GM23338 (cell line): ENCODE results near the gene RBM19. TPM values are rescaled to one million over a fixed set of nuclear protein-coding genes. Genes with fewer than 3 reads are reported as not detected.

Source experiments
- ATAC-seq: fragments of 200-7000 bp; cut with Tn5 transposase; 3 replicates; pipeline ENCODE4 v1.9.1; 2020
- DNase-seq: peaks from one replicate; pipeline ENCODE4 v3.0.0-alpha.2; 2015; ENCODE audit warnings: low spot score
- H2AFZ ChIP-seq: fragments of 200-600 bp; sonication (generic); 2 replicates; pipeline ENCODE4 v1.8.0; 2016; ENCODE audit warnings: antibody characterized with exemption, mild to moderate bottlenecking, moderate library complexity
- H3F3A ChIP-seq: fragments of 200-600 bp; sonication (generic); replicated peaks from 2 replicates; pipeline ENCODE4 v1.8.0; 2017; ENCODE audit warnings: antibody characterized with exemption, mixed run types, low read depth
- H3K27ac ChIP-seq: fragments of 200-600 bp; sonication (generic); 2 replicates; pipeline ENCODE4 v1.6.1; 2016; ENCODE audit warnings: low read depth
- H3K27me3 ChIP-seq: fragments of 200-600 bp; sonication (generic); 2 replicates; pipeline ENCODE4 v1.8.0; 2016; ENCODE audit warnings: mild to moderate bottlenecking, mixed run types, moderate library complexity; ENCODE audit not compliant: insufficient read depth
- H3K36me3 ChIP-seq: fragments of 200-600 bp; sonication (generic); 2 replicates; pipeline ENCODE4 v1.8.0; 2016; ENCODE audit warnings: mild to moderate bottlenecking; ENCODE audit not compliant: insufficient read depth
- H3K4me1 ChIP-seq: fragments of 200-600 bp; sonication (generic); 2 replicates; pipeline ENCODE4 v1.8.0; 2016; ENCODE audit warnings: mild to moderate bottlenecking, moderate library complexity; ENCODE audit not compliant: insufficient read depth
- H3K4me2 ChIP-seq: fragments of 200-600 bp; sonication (generic); 2 replicates; pipeline ENCODE4 v1.7.1; 2017; ENCODE audit warnings: mixed run types
- H3K4me3 ChIP-seq: fragments of 200-600 bp; sonication (generic); 2 replicates; pipeline ENCODE4 v1.6.1; 2016; ENCODE audit warnings: mixed run types
- H3K79me2 ChIP-seq: fragments of 200-600 bp; sonication (generic); replicated peaks from 2 replicates; pipeline ENCODE4 v1.8.0; 2017; ENCODE audit warnings: mild to moderate bottlenecking; ENCODE audit not compliant: insufficient read depth
- H3K9me2 ChIP-seq: fragments of 200-600 bp; sonication (generic); 2 replicates; pipeline ENCODE4 v1.8.0; 2017; ENCODE audit not compliant: insufficient read depth
- H4K20me1 ChIP-seq: fragments of 200-600 bp; sonication (generic); replicated peaks from 2 replicates; pipeline ENCODE4 v1.8.0; 2017; ENCODE audit warnings: mild to moderate bottlenecking; ENCODE audit not compliant: insufficient read depth
- H3K27ac Mint-ChIP-seq: 2 replicates; pipeline ENCODE4 v1.8.0; 2020; ENCODE audit warnings: inconsistent platforms, mild to moderate bottlenecking, moderate library complexity, mixed read lengths
- H3K27me3 Mint-ChIP-seq: 3 replicates; pipeline ENCODE4 v1.8.0; 2022; ENCODE audit warnings: low read depth, mild to moderate bottlenecking, moderate library complexity, mixed read lengths, inconsistent platforms; ENCODE audit not compliant: insufficient read depth, poor library complexity
- H3K36me3 Mint-ChIP-seq: 3 replicates; pipeline ENCODE4 v1.8.0; 2021; ENCODE audit warnings: low read depth, mild to moderate bottlenecking, inconsistent platforms, moderate library complexity, mixed read lengths
- H3K4me1 Mint-ChIP-seq: 3 replicates; pipeline ENCODE4 v1.8.0; 2020; ENCODE audit warnings: mild to moderate bottlenecking, inconsistent platforms, mixed read lengths
- H3K4me3 Mint-ChIP-seq: 3 replicates; pipeline ENCODE4 v1.8.0; 2021; ENCODE audit warnings: moderate library complexity, mild to moderate bottlenecking, inconsistent platforms, mixed read lengths
- H3K9me3 Mint-ChIP-seq: 3 replicates; pipeline ENCODE4 v1.8.0; 2020; ENCODE audit warnings: moderate library complexity, mild to moderate bottlenecking, inconsistent platforms, mixed read lengths
- CREB1 ChIP-seq: fragments of 250-450 bp; sonication (Bioruptor Pico); IDR thresholded peaks from 2 replicates; pipeline ENCODE4 v1.5.0; 2020; ENCODE audit warnings: low read depth, mild to moderate bottlenecking, moderate library complexity
- CTCF ChIP-seq, 2 experiments: fragments of 200-600 bp in 1 of 2; sonication (generic) in 1 of 2; conservative IDR thresholded peaks; 2 replicates each; pipeline versions ENCODE4 v1.5.1 to v1.6.1; 2016 to 2017; ENCODE audit warnings: antibody characterized with exemption in 2 of 2, low read depth in 2 of 2, mild to moderate bottlenecking in 2 of 2, moderate library complexity in 1 of 2
- ZNF462 ChIP-seq: fragments of 250-450 bp; sonication (Bioruptor Pico); IDR thresholded peaks from 2 replicates; pipeline ENCODE4 v1.5.0; 2020; ENCODE audit warnings: mild to moderate bottlenecking, moderate library complexity
- polyA plus RNA-seq: library from polyadenylated mRNA; unstranded; fragments of >200 nt; fragmentation: Nextera tagmentation; extraction: Ambion mirVana; gene quantifications from 2 replicates; pipeline ENCODE4 v1.2.1, GENCODE V29; 2016
- total RNA-seq: library from RNA; depleted of rRNA; stranded (reverse); fragments of >200 nt; shearing (Covaris generic); gene quantifications from 2 replicates; pipeline ENCODE4 v1.2.3, GENCODE V29; 2014
- TF ChIP-seq, protein P1 (sequence below): IDR thresholded peaks from 2 replicates; pipeline ENCODE4 v1.6.1; 2016; ENCODE audit warnings: antibody characterized with exemption

Gene RBM19
- total and polyA plus RNA-seq, 2 experiments from 2014 or later = 43.4 to 56.7 TPM

DNA sequence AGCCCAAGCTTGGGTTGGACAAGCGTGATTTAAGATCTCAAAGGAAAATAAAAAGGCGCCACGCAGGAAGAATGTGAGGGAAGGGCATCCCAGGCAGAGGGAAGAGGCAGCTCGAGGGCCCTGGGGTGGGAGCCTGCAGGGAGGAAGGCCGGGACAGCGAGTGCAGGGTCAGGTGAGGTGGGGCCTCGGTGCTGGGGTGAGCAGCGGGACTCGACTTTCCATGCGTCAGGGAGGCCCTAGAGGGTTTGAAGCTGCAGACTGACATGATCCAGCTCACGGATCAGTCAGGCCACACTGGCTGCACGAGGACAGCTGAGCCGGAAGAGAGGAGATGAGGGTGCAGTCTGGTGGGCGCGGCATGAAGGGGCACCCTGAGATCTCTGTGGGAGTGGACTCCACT, 145.8 kb downstream of the RBM19 start (continued):
- no peak for TF ChIP-seq CTCF (conservative IDR thresholded peaks at IDR 0.05; ENCODE audit: low read depth in 2 of 2)
- no peak for TF ChIP-seq ZNF462 (CRISPR knock-in tag)

DNA sequence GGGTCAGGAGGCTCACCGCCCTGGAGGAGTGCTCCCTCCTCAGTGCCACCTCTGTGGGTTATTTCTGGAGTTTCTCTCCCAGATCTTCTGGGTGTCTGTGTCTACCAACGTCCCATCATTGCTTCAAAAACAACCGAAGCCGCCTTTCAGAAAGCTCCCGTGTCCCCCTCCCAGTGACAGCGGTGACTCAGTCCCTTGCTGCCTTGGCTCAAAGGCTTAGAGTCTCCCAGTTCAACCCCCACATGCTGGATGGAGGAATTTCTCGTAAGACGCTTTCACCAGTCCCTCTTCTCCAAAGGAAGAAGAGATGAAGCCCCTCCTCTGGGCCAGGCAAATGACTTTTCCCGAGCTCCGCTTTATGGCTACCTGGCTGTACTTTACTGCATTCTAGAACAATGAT, 146.6 kb downstream of the RBM19 start:
- Histone ChIP-seq H3K36me3 (no peaks in the 10 kb centered on the region), H3K4me1 (no peaks in the 10 kb centered on the region), H3F3A (no peaks in the 10 kb centered on the region), H3K4me3 (no peak overlapping the region), H4K20me1 (no peaks in the 10 kb centered on the region; the same call in none of the 2 replicates), H2AFZ (no peak overlapping the region), H3K9me2 (no peaks in the 10 kb centered on the region), H3K27ac (no peak overlapping the region), H3K4me2 (no peak overlapping the region), H3K79me2 (no peaks in the 10 kb centered on the region), H3K27me3 (no peaks in the 10 kb centered on the region)
- H3K27ac Mint-ChIP-seq = no peak overlapping the region
- DNase-seq (no peak), ATAC-seq (no peak)
- H3K4me1 Mint-ChIP-seq = peaks cover 11% of the 10 kb centered on the region
- H3K36me3 Mint-ChIP-seq = peaks cover 2% of the 10 kb centered on the region; the same call in 1 of the 3 replicates
- no peaks in the 10 kb centered on the region for H3K9me3 Mint-ChIP-seq
- TF ChIP-seq CREB1 (CRISPR knock-in tag) = no peak
- TF ChIP-seq, protein P1, sequence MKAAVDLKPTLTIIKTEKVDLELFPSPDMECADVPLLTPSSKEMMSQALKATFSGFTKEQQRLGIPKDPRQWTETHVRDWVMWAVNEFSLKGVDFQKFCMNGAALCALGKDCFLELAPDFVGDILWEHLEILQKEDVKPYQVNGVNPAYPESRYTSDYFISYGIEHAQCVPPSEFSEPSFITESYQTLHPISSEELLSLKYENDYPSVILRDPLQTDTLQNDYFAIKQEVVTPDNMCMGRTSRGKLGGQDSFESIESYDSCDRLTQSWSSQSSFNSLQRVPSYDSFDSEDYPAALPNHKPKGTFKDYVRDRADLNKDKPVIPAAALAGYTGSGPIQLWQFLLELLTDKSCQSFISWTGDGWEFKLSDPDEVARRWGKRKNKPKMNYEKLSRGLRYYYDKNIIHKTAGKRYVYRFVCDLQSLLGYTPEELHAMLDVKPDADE = no peak
- no peak overlapping the region for H3K4me3 Mint-ChIP-seq
- peaks cover 26% of the 10 kb centered on the region for H3K27me3 Mint-ChIP-seq
